CD4-positive, alpha-beta T cell treated with Interleukin-6 at 100 ng/mL for 8 hours (primary cell): Measurements from ENCODE around the gene TEX11.
A peak's percentile ranks its signal among the peaks of the same experiment; 100 is the strongest.
"Not testable (repeated sequence)": the region's sequence is repeated elsewhere in the genome, so short reads cannot be mapped to it uniquely, and the experiment has no call there.

Experiments
- DNase-seq: peaks from one replicate; pipeline ENCODE4 v3.0.0-alpha.2; 2020; ENCODE audit warnings: mixed read lengths, low spot score

The TEX11 gene

GRCh38 chrX:70755850-70756249 is 152.7 kb downstream of the TEX11 start:
- peak; percentile 56 for DNase-seq

GRCh38 chrX:70754169-70754848 is 154.2 kb downstream of the TEX11 start:
- no peak for DNase-seq

GRCh38 chrX:70733774-70734173 is 174.7 kb downstream of the TEX11 start:
- not testable (repeated sequence) for DNase-seq

- DNase-seq = not testable (repeated sequence)
These were observed 180.6 kb downstream of the TEX11 start for GRCh38 chrX:70727961-70728360.

GRCh38 chrX:70720721-70721120 is 187.8 kb downstream of the TEX11 start:
- no peak for DNase-seq

GRCh38 chrX:70711336-70711735 is 197.2 kb downstream of the TEX11 start:
- DNase-seq = not testable (repeated sequence)

GRCh38 chrX:70694339-70695122 is 214.0 kb downstream of the TEX11 start:
- no peak for DNase-seq

- DNase-seq = not testable (repeated sequence)
These were observed 229.1 kb downstream of the TEX11 start for GRCh38 chrX:70679455-70679854.

- no peak for DNase-seq
These were observed 233.2 kb downstream of the TEX11 start for GRCh38 chrX:70675284-70675683.

- no peak for DNase-seq
These were observed 236.2 kb downstream of the TEX11 start for GRCh38 chrX:70672326-70672725.

- DNase-seq = no peak
These were observed 239.4 kb downstream of the TEX11 start for GRCh38 chrX:70669120-70669519.

- peak; percentile 3 for DNase-seq
These were observed 243.8 kb downstream of the TEX11 start for GRCh38 chrX:70664726-70665125.

GRCh38 chrX:70661124-70661523 is 247.4 kb downstream of the TEX11 start:
- DNase-seq = not testable (repeated sequence)

- DNase-seq = not testable (repeated sequence)
These were observed 251.0 kb downstream of the TEX11 start for GRCh38 chrX:70657546-70657945.

- DNase-seq = no peak
These were observed 252.2 kb downstream of the TEX11 start for GRCh38 chrX:70656304-70656703.

- not testable (repeated sequence) for DNase-seq
These were observed 260.6 kb downstream of the TEX11 start for GRCh38 chrX:70647910-70648309.

- DNase-seq = no peak
These were observed 272.3 kb downstream of the TEX11 start for GRCh38 chrX:70636218-70636617.

GRCh38 chrX:70635669-70636068 is 272.8 kb downstream of the TEX11 start:
- DNase-seq = no peak

GRCh38 chrX:70635227-70635626 is 273.3 kb downstream of the TEX11 start:
- no peak for DNase-seq

- DNase-seq = no peak
These were observed 286.8 kb downstream of the TEX11 start for GRCh38 chrX:70621743-70622142.

GRCh38 chrX:70618467-70618866 is 290.0 kb downstream of the TEX11 start:
- no peak for DNase-seq

GRCh38 chrX:70613295-70613694 is 295.2 kb downstream of the TEX11 start:
- no peak for DNase-seq

- no peak for DNase-seq
These were observed 303.2 kb downstream of the TEX11 start for GRCh38 chrX:70605352-70605751.
